GM23248 (cell line): Measurements from ENCODE around the gene GAL3ST3. TPM values are rescaled to one million over a fixed set of nuclear protein-coding genes. Genes with fewer than 3 reads are reported as not detected.

Experiments used
- DNase-seq: peaks from one replicate; pipeline ENCODE4 v3.0.0-alpha.2; 2015
- H2AFZ ChIP-seq: fragments of 200-600 bp; sonication (generic); 2 replicates; pipeline ENCODE4 v1.6.1; 2016; ENCODE audit warnings: antibody characterized with exemption
- H3F3A ChIP-seq: fragments of 200-600 bp; sonication (generic); 2 replicates; pipeline ENCODE4 v1.6.1; 2016; ENCODE audit warnings: mild to moderate bottlenecking, antibody characterized with exemption, mixed run types; ENCODE audit not compliant: insufficient read depth
- H3K27ac ChIP-seq: fragments of 200-600 bp; sonication (generic); 2 replicates; pipeline ENCODE4 v1.5.1; 2016; ENCODE audit warnings: mild to moderate bottlenecking
- H3K27me3 ChIP-seq: fragments of 200-600 bp; sonication (generic); replicated peaks from 2 replicates; pipeline ENCODE4 v1.6.1; 2016; ENCODE audit warnings: mild to moderate bottlenecking; ENCODE audit not compliant: insufficient read depth
- H3K36me3 ChIP-seq: fragments of 200-600 bp; sonication (generic); 2 replicates; pipeline ENCODE4 v1.6.1; 2016; ENCODE audit warnings: low read depth, mild to moderate bottlenecking
- H3K4me1 ChIP-seq: fragments of 200-600 bp; sonication (generic); 2 replicates; pipeline ENCODE4 v1.6.1; 2016; ENCODE audit warnings: mild to moderate bottlenecking; ENCODE audit not compliant: insufficient read depth
- H3K4me2 ChIP-seq: fragments of 200-600 bp; sonication (generic); one replicate; pipeline ENCODE4 v1.6.1; 2016; ENCODE audit warnings: mild to moderate bottlenecking; ENCODE audit not compliant: unreplicated experiment
- H3K4me3 ChIP-seq: fragments of 200-600 bp; sonication (generic); 2 replicates; pipeline ENCODE4 v1.5.1; 2016; ENCODE audit warnings: mild to moderate bottlenecking
- H3K79me2 ChIP-seq: fragments of 200-600 bp; sonication (generic); 2 replicates; pipeline ENCODE4 v1.6.1; 2016; ENCODE audit warnings: mild to moderate bottlenecking; ENCODE audit not compliant: insufficient read depth
- H3K9ac ChIP-seq: fragments of 200-600 bp; sonication (generic); 2 replicates; pipeline ENCODE4 v1.6.1; 2016; ENCODE audit warnings: mild to moderate bottlenecking
- H3K9me2 ChIP-seq: fragments of 200-600 bp; sonication (generic); 2 replicates; pipeline ENCODE4 v1.6.1; 2016; ENCODE audit warnings: mixed run types, mild to moderate bottlenecking, moderate library complexity; ENCODE audit not compliant: insufficient read depth
- H3K9me3 ChIP-seq: fragments of 200-600 bp; sonication (generic); one replicate; pipeline ENCODE4 v1.6.1; 2017; ENCODE audit warnings: low read depth
- H4K20me1 ChIP-seq: fragments of 200-600 bp; sonication (generic); 2 replicates; pipeline ENCODE4 v1.6.0; 2016; ENCODE audit not compliant: insufficient read depth
- EZH2 ChIP-seq: fragments of 200-600 bp; sonication (generic); IDR thresholded peaks from 2 replicates; pipeline ENCODE4 v1.6.1; 2018; ENCODE audit warnings: antibody characterized with exemption, mild to moderate bottlenecking; ENCODE audit not compliant: insufficient read depth, poor library complexity, severe bottlenecking
- EZH2phosphoT487 ChIP-seq: fragments of 200-600 bp; sonication (generic); IDR thresholded peaks from 2 replicates; pipeline ENCODE4 v1.6.1; 2018; ENCODE audit warnings: antibody characterized with exemption, moderate library complexity, mild to moderate bottlenecking, low read depth; ENCODE audit not compliant: insufficient read depth
- WGBS, 2 experiments: methylation state at CpG; one replicate each; pipeline ENCODE4 v1.1.6; 2015 to 2017; ENCODE audit warnings: low lambda C conversion rate in 2 of 2, low coverage in 1 of 2; ENCODE audit errors: missing lambda C conversion rate in 2 of 2; 5-methylcytosine and 5-hydroxymethylcytosine counted together
- in situ Hi-C: fragments of 300-500 bp; cut with MboI; formaldehyde crosslinking; loops from 2 replicates; pipeline ENCODE4 v1.15.0; 2020
- polyA plus RNA-seq: library from polyadenylated mRNA; unstranded; fragments of >200 nt; fragmentation: Nextera tagmentation; extraction: Ambion mirVana; gene quantifications from 2 replicates; pipeline ENCODE4 v1.2.1, GENCODE V29; 2016
- total RNA-seq: library from RNA; depleted of rRNA; stranded (reverse); fragments of >200 nt; shearing (Covaris generic); gene quantifications from 2 replicates; pipeline ENCODE4 v1.2.3, GENCODE V29; 2014

The GAL3ST3 gene
- total and polyA plus RNA-seq, 2 experiments from 2014 or later: not detected

- no peaks in the 10 kb centered on the region for H3K27me3 ChIP-seq
- H3K9me3 ChIP-seq: no peaks in the 10 kb centered on the region
- in situ Hi-C loops: no loop called here
- H3K36me3 ChIP-seq: peaks cover 8% of the 10 kb centered on the region
- H3K4me1 ChIP-seq: peaks cover 4% of the 10 kb centered on the region
- H3K27ac ChIP-seq: no peak overlapping the region
- H3K4me3 ChIP-seq: no peak overlapping the region
- H3F3A ChIP-seq: no peaks in the 10 kb centered on the region
- no peaks in the 10 kb centered on the region for H4K20me1 ChIP-seq
- no peak for DNase-seq
- WGBS, 2 experiments: 63 to 65% methylated on average over 10 of the region's 10 CpGs
- no peak overlapping the region for H2AFZ ChIP-seq
- no peaks in the 10 kb centered on the region for H3K9me2 ChIP-seq
- peaks cover 14% of the 10 kb centered on the region for H3K79me2 ChIP-seq
- TF ChIP-seq EZH2phosphoT487 (no peak), EZH2 (no peak)
- no peak overlapping the region for H3K4me2 ChIP-seq
- H3K9ac ChIP-seq: no peak overlapping the region
Observed at GRCh38 chr11:66008468-66009101, 40.4 kb downstream of the GAL3ST3 start.

- Histone ChIP-seq H3K4me1 (peaks cover 4% of the 10 kb centered on the region), H3F3A (no peaks in the 10 kb centered on the region), H3K36me3 (peaks cover 8% of the 10 kb centered on the region), H4K20me1 (no peaks in the 10 kb centered on the region), H3K9ac (no peak overlapping the region), H3K4me3 (no peak overlapping the region), H3K79me2 (peaks cover 19% of the 10 kb centered on the region), H3K27ac (no peak overlapping the region), H3K27me3 (no peaks in the 10 kb centered on the region), H2AFZ (no peak overlapping the region), H3K9me3 (no peaks in the 10 kb centered on the region), H3K4me2 (no peak overlapping the region), H3K9me2 (no peaks in the 10 kb centered on the region)
- 94 to 100% methylated on average over 2 of the region's 2 CpGs for WGBS, 2 experiments
- TF ChIP-seq EZH2 (no peak), EZH2phosphoT487 (no peak)
- DNase-seq: no peak
- in situ Hi-C loops: no loop called here
Observed at GRCh38 chr11:66008095-66008467, 40.9 kb downstream of the GAL3ST3 start.

GRCh38 chr11:66007201-66007634, 41.7 kb downstream of the GAL3ST3 start:
- H3K9me2 ChIP-seq: no peaks in the 10 kb centered on the region
- H3K27me3 ChIP-seq: no peaks in the 10 kb centered on the region
- no peak overlapping the region for H3K4me2 ChIP-seq
- H2AFZ ChIP-seq: no peak overlapping the region
- no peak for DNase-seq
- WGBS, 2 experiments: 69 to 70% methylated on average over 5 of the region's 5 CpGs
- H4K20me1 ChIP-seq: no peaks in the 10 kb centered on the region
- H3K36me3 ChIP-seq: peaks cover 8% of the 10 kb centered on the region
- H3K4me3 ChIP-seq: no peak overlapping the region
- TF ChIP-seq EZH2phosphoT487 (no peak), EZH2 (no peak)
- peaks cover 22% of the 10 kb centered on the region for H3K79me2 ChIP-seq
- no peaks in the 10 kb centered on the region for H3K9me3 ChIP-seq
- no peaks in the 10 kb centered on the region for H3F3A ChIP-seq
- no peak overlapping the region for H3K27ac ChIP-seq
- H3K9ac ChIP-seq: no peak overlapping the region
- peaks cover 4% of the 10 kb centered on the region for H3K4me1 ChIP-seq
- in situ Hi-C loops: no loop called here

- WGBS, 2 experiments: 67 to 70% methylated on average over 4 of the region's 4 CpGs
- TF ChIP-seq EZH2phosphoT487: no peak
- TF ChIP-seq EZH2: no peak
- Histone ChIP-seq H3K36me3 (peaks cover 8% of the 10 kb centered on the region), H3K27ac (no peak overlapping the region), H3K27me3 (no peaks in the 10 kb centered on the region), H3K4me3 (no peak overlapping the region), H2AFZ (no peak overlapping the region), H3K9ac (no peak overlapping the region), H4K20me1 (no peaks in the 10 kb centered on the region), H3K4me1 (peaks cover 4% of the 10 kb centered on the region), H3K4me2 (no peak overlapping the region), H3F3A (peaks cover under 1% of the 10 kb centered on the region), H3K9me3 (no peaks in the 10 kb centered on the region), H3K9me2 (no peaks in the 10 kb centered on the region), H3K79me2 (peaks cover 23% of the 10 kb centered on the region)
- in situ Hi-C loops: no loop called here
- no peak for DNase-seq
Observed at GRCh38 chr11:66006891-66007176, 42.1 kb downstream of the GAL3ST3 start.
